A673 (cell line): Measurements from ENCODE around the gene SPON1. TPM values are rescaled to one million over a fixed set of nuclear protein-coding genes. Genes with fewer than 3 reads are reported as not detected.

ENCODE experiments used
- BruUV-seq: library from RNA; stranded (reverse); fragments of 400-500 nt; replicated peaks from 2 replicates; lab custom pipeline; 2021; lab: Mats Ljungman, UMichigan
- CTCF ChIA-PET: fragments of 300-600 bp; sonication (Branson Sonifier 250); formaldehyde crosslinking; loops from one replicate; lab custom pipeline; 2022; ENCODE audit warnings: antibody characterized with exemption; lab: Charles Lee
- POLR2A ChIA-PET: fragments of 300-600 bp; sonication (Branson Sonifier 250); formaldehyde crosslinking; loops from one replicate; lab custom pipeline; 2022; ENCODE audit warnings: antibody characterized with exemption; ENCODE audit not compliant: low non-redundant PET; lab: Charles Lee
- DNase-seq: peaks from one replicate; pipeline ENCODE4 v3.0.0-alpha.2; 2015; ENCODE audit warnings: low spot score
- H3K27ac ChIP-seq: fragments of 200-600 bp; sonication (generic); 2 replicates; pipeline ENCODE4 v1.5.1; 2016; ENCODE audit warnings: mixed run types, low read depth, mild to moderate bottlenecking, mixed read lengths, antibody characterized with exemption, low read length; ENCODE audit not compliant: poor library complexity, severe bottlenecking
- H3K27me3 ChIP-seq: fragments of 200-600 bp; sonication (generic); replicated peaks from 2 replicates; pipeline ENCODE4 v1.6.1; 2017; ENCODE audit warnings: mixed run types, low read depth, mild to moderate bottlenecking, mixed read lengths, antibody characterized with exemption, low read length; ENCODE audit not compliant: insufficient read depth, poor library complexity
- H3K36me3 ChIP-seq: fragments of 200-600 bp; sonication (generic); 2 replicates; pipeline ENCODE4 v1.6.1; 2016; ENCODE audit warnings: mixed run types, mild to moderate bottlenecking, mixed read lengths, antibody characterized with exemption, low read length; ENCODE audit not compliant: insufficient read depth, poor library complexity, severe bottlenecking
- H3K4me1 ChIP-seq: fragments of 200-600 bp; sonication (generic); 2 replicates; pipeline ENCODE4 v1.6.1; 2017; ENCODE audit warnings: mixed run types, mild to moderate bottlenecking, mixed read lengths, antibody characterized with exemption, low read length; ENCODE audit not compliant: insufficient read depth, poor library complexity, severe bottlenecking
- H3K4me3 ChIP-seq: fragments of 200-600 bp; sonication (generic); 2 replicates; pipeline ENCODE4 v1.5.1; 2016; ENCODE audit warnings: low read depth, mixed run types, mild to moderate bottlenecking, mixed read lengths, low read length; ENCODE audit not compliant: poor library complexity, severe bottlenecking
- H3K9me3 ChIP-seq: fragments of 200-600 bp; sonication (generic); 2 replicates; pipeline ENCODE4 v1.6.1; 2016; ENCODE audit warnings: mixed run types, low read depth, mild to moderate bottlenecking, mixed read lengths, antibody characterized with exemption, low read length; ENCODE audit not compliant: poor library complexity, severe bottlenecking
- EZH2 ChIP-seq: fragments of 200-600 bp; sonication (generic); IDR thresholded peaks from 2 replicates; pipeline ENCODE4 v1.6.1; 2017; ENCODE audit warnings: borderline replicate concordance, low read depth, mild to moderate bottlenecking, mixed read lengths, antibody characterized with exemption, low read length; ENCODE audit not compliant: poor library complexity, severe bottlenecking
- intact Hi-C: fragments of 100-400 bp; cut with micrococcal nuclease; formaldehyde crosslinking; loops from one replicate; pipeline ENCODE4 v1.10.0; 2022; ENCODE audit not compliant: unreplicated experiment
- total RNA-seq: library from RNA; stranded (reverse); gene quantifications from 2 replicates; pipeline ENCODE4 v1.2.3, GENCODE V29; 2021
- TF ChIP-seq, protein P1 (sequence below): fragments of 300-800, 200-600 bp; sonication (generic); conservative IDR thresholded peaks from 2 replicates; pipeline ENCODE4 v1.5.1; 2017; ENCODE audit warnings: low read depth, mild to moderate bottlenecking, antibody characterized with exemption, low read length, moderate library complexity, mixed read lengths

SPON1 gene
- total RNA-seq, 1 experiment from 2014 or later, result not detected

DNA sequence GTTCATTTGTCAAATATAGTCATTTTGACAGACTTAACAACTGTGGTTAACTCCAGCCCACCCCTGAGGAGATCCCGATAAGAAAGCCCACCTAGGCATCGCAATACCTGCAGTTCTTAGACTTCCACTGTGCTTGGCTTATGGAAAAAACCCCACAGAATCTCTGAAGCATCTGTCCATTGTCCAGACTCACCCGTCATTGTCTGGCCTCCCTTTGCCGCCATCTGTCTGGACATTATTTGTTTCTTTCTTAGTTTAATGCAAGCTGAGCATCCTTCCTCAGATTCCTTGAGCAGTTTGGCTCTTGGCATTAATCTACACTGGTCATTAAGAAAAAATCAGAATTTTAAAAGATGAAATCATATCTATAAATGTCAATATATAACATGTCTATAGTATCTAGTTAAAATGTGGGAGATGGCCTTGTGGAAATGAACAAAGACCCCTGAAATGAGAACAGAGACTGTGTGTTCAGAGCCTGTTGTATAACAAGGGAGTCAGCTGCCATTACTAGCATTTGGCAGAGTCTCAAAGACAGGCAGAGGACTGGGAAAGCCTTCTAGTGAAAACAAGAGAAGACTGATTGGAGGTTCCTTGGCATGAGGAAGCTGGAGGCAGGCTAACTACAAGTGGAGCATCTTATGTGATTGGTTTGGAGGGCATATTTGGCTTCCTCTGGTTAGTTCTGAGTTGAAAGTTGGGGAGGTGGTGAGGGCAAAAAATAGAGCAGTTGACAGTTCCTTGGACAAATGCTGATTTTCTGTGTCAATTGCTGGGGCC is 80.4 kb downstream of the SPON1 start:
- H3K9me3 ChIP-seq, result no peaks in the 10 kb centered on the region
- ChIA-PET CTCF (no interaction called here), POLR2A (no interaction called here)
- H3K36me3 ChIP-seq, result no peaks in the 10 kb centered on the region
- H3K27ac ChIP-seq, result no peak overlapping the region
- no TSS peak for BruUV-seq
- no peaks in the 10 kb centered on the region for H3K4me1 ChIP-seq
- no peaks in the 10 kb centered on the region for H3K27me3 ChIP-seq
- DNase-seq, result no peak
- intact Hi-C loops, result no loop called here
- no peak for TF ChIP-seq EZH2
- TF ChIP-seq, protein P1, sequence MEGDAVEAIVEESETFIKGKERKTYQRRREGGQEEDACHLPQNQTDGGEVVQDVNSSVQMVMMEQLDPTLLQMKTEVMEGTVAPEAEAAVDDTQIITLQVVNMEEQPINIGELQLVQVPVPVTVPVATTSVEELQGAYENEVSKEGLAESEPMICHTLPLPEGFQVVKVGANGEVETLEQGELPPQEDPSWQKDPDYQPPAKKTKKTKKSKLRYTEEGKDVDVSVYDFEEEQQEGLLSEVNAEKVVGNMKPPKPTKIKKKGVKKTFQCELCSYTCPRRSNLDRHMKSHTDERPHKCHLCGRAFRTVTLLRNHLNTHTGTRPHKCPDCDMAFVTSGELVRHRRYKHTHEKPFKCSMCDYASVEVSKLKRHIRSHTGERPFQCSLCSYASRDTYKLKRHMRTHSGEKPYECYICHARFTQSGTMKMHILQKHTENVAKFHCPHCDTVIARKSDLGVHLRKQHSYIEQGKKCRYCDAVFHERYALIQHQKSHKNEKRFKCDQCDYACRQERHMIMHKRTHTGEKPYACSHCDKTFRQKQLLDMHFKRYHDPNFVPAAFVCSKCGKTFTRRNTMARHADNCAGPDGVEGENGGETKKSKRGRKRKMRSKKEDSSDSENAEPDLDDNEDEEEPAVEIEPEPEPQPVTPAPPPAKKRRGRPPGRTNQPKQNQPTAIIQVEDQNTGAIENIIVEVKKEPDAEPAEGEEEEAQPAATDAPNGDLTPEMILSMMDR, result no peak
- H3K4me3 ChIP-seq, result no peak overlapping the region

DNA sequence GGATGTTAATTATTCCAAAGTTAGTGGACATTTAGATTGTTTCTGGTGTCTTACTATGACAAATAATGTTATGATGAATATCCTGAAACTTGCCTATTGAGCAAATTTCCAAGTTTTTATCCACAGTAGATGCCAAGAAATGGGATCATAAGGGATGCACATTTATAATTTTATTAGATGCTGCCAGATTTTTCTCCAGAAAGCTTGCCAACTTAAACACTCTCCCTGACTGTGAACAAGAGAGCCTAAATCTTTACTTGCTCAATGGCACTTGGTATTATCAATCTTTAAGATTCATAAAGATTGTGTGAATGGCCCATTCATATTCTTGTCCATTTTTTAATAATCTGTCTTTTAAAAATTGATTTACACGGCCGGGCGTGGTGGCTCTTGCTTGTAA is 82.4 kb downstream of the SPON1 start:
- ChIA-PET POLR2A (no interaction called here), CTCF (no interaction called here)
- H3K27me3 ChIP-seq, result no peaks in the 10 kb centered on the region
- no peaks in the 10 kb centered on the region for H3K9me3 ChIP-seq
- TF ChIP-seq, protein P1, result no peak
- no peak for TF ChIP-seq EZH2
- H3K4me1 ChIP-seq, result no peaks in the 10 kb centered on the region
- DNase-seq, result no peak
- no TSS peak for BruUV-seq
- H3K4me3 ChIP-seq, result no peak overlapping the region
- no peaks in the 10 kb centered on the region for H3K36me3 ChIP-seq
- intact Hi-C loops, result no loop called here
- H3K27ac ChIP-seq, result no peak overlapping the region

DNA sequence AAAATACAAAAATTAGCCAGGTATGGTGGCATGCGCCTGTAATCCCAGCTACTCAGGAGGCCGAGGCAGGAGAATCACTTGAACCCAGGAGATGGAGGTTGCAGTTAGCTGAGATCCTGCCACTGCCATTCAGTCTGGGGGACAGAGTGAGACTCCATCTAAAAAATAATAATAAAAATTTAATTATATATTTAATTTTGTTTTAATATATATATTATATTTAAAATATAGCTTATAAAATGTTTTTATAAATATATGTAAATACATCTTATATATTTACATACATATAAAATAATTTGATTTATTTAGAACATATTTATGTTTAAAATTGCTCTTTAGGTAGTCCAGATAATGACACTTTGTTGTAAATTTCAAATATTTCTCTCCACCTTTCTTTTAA is 82.9 kb downstream of the SPON1 start:
- H3K27ac ChIP-seq, result no peak overlapping the region
- no TSS peak for BruUV-seq
- no peaks in the 10 kb centered on the region for H3K27me3 ChIP-seq
- ChIA-PET CTCF (no interaction called here), POLR2A (no interaction called here)
- no peak for DNase-seq
- no peaks in the 10 kb centered on the region for H3K4me1 ChIP-seq
- intact Hi-C loops, result no loop called here
- no peaks in the 10 kb centered on the region for H3K9me3 ChIP-seq
- no peak overlapping the region for H3K4me3 ChIP-seq
- no peaks in the 10 kb centered on the region for H3K36me3 ChIP-seq
- TF ChIP-seq, protein P1, result no peak
- no peak for TF ChIP-seq EZH2
